GM23338 (cell line): ENCODE results near the gene B3GNT9.

Source experiments
- EZH2 ChIP-seq: fragments of 200-600 bp; sonication (generic); IDR thresholded peaks from one replicate; pipeline ENCODE4 v1.8.0; 2017; ENCODE audit warnings: antibody characterized with exemption, mild to moderate bottlenecking, low read depth; ENCODE audit not compliant: unreplicated experiment
- EZH2phosphoT487 ChIP-seq: fragments of 200-600 bp; sonication (generic); IDR thresholded peaks from one replicate; pipeline ENCODE4 v1.8.1; 2018; ENCODE audit warnings: antibody characterized with exemption; ENCODE audit not compliant: unreplicated experiment
- POLR2AphosphoS5 ChIP-seq: IDR thresholded peaks from 2 replicates; pipeline ENCODE4 v1.6.1; 2016; ENCODE audit warnings: antibody characterized with exemption, low read depth
- ZNF331 ChIP-seq: fragments of 250-450 bp; sonication (Bioruptor Pico); IDR thresholded peaks from 2 replicates; pipeline ENCODE4 v1.5.0; 2020; ENCODE audit warnings: low read depth, mild to moderate bottlenecking, moderate library complexity
- TF ChIP-seq, protein P1 (sequence below): IDR thresholded peaks from one replicate; pipeline ENCODE4 v1.6.1; 2018; ENCODE audit warnings: antibody characterized with exemption; ENCODE audit not compliant: unreplicated experiment
- TF ChIP-seq, protein P2 (sequence below), 2 experiments: fragments of 200-600 bp in 1 of 2; sonication (generic) in 1 of 2; conservative IDR thresholded peaks; 2 replicates each; pipeline versions ENCODE4 v1.5.1 to v1.6.1; 2016 to 2017; ENCODE audit warnings: antibody characterized with exemption in 2 of 2, low read depth in 2 of 2, mild to moderate bottlenecking in 2 of 2, moderate library complexity in 1 of 2

DNA sequence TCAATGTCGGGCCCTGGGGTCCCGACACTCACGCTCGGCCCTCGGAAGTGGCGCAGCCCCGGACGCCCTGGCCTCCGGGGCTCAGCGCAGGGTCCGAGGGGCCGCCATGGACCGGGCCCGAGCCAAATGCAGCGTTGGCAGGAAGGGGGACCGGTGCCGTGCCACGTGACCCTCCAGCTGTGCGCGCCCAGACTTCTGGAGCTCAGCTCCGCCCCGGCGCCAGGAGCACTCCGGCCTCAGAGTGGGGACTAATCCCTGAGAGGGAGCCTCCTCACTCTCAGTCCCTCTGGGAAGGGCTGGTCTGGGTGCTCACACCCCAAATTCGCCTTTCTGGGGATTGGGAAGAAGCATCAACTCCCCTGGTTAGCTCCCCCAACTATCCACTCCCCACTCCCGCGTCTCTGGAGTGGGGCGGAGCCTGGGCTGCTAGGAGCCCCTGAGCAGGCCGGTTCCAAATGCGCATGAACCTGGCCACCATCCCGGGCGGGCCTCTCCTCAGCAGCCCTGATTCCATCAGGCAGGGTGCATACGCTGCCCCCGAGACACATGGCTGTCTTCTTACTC is at the start of gene B3GNT9:
- TF ChIP-seq, protein P1, sequence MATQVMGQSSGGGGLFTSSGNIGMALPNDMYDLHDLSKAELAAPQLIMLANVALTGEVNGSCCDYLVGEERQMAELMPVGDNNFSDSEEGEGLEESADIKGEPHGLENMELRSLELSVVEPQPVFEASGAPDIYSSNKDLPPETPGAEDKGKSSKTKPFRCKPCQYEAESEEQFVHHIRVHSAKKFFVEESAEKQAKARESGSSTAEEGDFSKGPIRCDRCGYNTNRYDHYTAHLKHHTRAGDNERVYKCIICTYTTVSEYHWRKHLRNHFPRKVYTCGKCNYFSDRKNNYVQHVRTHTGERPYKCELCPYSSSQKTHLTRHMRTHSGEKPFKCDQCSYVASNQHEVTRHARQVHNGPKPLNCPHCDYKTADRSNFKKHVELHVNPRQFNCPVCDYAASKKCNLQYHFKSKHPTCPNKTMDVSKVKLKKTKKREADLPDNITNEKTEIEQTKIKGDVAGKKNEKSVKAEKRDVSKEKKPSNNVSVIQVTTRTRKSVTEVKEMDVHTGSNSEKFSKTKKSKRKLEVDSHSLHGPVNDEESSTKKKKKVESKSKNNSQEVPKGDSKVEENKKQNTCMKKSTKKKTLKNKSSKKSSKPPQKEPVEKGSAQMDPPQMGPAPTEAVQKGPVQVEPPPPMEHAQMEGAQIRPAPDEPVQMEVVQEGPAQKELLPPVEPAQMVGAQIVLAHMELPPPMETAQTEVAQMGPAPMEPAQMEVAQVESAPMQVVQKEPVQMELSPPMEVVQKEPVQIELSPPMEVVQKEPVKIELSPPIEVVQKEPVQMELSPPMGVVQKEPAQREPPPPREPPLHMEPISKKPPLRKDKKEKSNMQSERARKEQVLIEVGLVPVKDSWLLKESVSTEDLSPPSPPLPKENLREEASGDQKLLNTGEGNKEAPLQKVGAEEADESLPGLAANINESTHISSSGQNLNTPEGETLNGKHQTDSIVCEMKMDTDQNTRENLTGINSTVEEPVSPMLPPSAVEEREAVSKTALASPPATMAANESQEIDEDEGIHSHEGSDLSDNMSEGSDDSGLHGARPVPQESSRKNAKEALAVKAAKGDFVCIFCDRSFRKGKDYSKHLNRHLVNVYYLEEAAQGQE = no peak
- TF ChIP-seq ZNF331 = no peak
- TF ChIP-seq EZH2 = no peak
- no peak for TF ChIP-seq EZH2phosphoT487
- TF ChIP-seq POLR2AphosphoS5 = peak; percentile 73
- TF ChIP-seq, protein P2, sequence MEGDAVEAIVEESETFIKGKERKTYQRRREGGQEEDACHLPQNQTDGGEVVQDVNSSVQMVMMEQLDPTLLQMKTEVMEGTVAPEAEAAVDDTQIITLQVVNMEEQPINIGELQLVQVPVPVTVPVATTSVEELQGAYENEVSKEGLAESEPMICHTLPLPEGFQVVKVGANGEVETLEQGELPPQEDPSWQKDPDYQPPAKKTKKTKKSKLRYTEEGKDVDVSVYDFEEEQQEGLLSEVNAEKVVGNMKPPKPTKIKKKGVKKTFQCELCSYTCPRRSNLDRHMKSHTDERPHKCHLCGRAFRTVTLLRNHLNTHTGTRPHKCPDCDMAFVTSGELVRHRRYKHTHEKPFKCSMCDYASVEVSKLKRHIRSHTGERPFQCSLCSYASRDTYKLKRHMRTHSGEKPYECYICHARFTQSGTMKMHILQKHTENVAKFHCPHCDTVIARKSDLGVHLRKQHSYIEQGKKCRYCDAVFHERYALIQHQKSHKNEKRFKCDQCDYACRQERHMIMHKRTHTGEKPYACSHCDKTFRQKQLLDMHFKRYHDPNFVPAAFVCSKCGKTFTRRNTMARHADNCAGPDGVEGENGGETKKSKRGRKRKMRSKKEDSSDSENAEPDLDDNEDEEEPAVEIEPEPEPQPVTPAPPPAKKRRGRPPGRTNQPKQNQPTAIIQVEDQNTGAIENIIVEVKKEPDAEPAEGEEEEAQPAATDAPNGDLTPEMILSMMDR (conservative IDR thresholded peaks at IDR 0.05; ENCODE audit: low read depth in 2 of 2) = no peak
